HG03280 (cell line): ENCODE results near the gene ABL1.

ENCODE experiments used
- ATAC-seq: cut with Tn5 transposase; IDR thresholded peaks from one replicate; pipeline ENCODE4 v1.9.1; 2021; ENCODE audit warnings: mild to moderate bottlenecking, moderate library complexity; ENCODE audit not compliant: unreplicated experiment

Gene ABL1

DNA sequence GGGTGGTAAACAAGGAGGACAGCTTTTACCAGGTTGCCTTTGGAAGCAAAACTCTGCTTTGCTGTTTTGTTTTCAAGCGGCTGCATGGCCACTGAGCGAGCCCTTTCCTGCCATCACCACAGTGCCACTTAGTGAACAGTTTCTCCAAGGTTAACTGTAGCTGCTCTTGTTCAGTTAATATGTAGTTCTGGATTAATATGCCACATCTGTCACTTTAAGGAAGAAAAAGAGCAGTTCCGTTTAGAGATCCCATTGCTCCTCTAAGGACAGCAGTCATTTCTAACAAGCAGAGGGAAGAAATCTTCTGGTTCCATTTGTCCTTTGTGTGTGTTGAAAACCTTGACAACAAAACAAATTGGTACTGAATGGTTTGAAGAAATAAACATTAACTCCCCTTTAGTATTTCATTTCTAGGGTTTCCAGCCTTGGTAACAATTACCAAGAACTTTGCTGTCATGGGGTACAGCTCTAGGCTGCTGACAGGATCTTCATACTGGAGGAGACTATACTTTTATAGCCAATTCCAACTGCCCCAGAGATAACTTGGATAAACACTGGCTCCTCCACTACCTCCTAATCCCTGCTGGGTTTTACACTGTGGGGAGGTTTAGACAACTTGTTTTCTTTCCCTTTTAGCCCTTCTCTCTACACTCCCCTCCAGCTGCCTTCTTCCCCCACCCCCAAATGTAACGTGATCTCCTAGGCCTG lies 10.3 kb upstream of the ABL1 start:
- ATAC-seq = no peak

DNA sequence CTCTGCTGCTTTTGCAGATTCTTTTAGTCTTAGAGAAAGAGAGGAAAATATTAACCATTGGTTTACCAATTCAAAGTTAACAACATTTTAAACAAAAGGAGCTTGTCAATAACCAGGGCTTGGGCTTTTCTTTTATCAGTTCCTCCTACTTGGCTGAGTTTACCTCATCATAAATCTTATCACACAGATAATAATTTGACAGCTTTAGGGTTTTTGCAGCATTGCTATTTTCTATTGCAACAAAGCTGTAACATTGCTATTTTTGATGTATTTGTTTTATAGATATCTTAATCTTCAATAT lies 9.8 kb upstream of the ABL1 start:
- ATAC-seq = no peak

DNA sequence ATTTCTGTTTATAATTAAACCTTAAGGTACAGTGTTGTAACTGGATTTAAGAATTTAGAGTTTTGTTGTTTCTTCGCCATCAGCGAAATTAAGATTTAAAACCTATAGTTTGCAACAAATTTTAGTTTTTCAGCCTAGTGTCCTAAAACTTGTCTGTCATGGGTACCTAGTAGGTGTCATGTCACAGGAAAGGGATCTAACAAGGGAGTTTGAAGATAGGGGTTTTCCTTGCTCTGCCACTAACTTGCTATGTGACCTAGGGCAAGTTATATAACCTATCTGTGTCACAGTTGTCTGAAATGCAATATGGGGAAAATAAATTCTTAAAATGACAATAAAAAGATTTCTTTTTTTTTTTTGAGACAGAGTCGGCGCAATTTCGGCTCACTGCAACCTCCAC lies 9.2 kb upstream of the ABL1 start:
- ATAC-seq = no peak

DNA sequence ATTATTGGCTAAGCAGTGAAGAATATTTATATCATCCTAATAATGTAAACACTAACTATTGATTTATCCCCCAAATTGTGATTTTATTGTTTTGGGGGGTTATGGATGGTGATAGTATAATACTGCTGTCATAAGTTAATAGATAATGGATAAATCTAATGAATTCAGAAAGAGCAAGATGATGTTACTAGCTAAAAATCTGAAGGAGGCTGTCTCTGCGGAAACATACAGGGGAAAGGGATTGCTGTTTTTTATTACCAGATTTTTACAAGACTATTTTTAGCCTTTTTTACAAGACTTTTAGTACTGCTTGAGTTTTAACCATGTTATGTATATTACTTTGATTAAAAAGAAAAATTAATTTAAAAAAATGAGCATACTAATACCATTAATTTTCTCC lies 5.3 kb upstream of the ABL1 start:
- no peak for ATAC-seq

DNA sequence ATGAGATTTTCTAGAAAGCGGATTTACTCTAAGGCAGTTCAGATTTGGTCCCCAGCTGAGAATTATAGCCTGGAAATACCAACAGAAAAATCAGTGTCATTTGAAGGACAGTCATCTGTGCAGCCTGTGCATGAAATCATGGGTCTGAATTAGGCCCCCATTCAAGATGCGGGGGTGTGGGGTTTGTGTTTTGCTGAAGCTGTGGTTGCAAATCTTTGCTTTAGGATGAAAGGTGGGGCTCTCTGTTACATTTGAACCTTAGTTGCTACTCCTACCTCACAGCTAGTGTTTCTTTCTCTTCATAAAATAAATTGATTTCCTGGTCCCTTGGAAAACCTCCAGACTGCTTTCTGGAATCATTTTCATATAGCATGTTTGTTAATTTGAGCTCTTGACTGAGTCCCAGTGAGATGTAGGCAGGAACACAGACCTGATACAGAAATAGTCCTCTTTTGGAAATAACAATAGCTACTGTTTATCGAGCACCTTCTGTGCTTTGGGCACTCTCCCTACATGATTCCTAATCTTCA lies 4.8 kb upstream of the ABL1 start:
- no peak for ATAC-seq

DNA sequence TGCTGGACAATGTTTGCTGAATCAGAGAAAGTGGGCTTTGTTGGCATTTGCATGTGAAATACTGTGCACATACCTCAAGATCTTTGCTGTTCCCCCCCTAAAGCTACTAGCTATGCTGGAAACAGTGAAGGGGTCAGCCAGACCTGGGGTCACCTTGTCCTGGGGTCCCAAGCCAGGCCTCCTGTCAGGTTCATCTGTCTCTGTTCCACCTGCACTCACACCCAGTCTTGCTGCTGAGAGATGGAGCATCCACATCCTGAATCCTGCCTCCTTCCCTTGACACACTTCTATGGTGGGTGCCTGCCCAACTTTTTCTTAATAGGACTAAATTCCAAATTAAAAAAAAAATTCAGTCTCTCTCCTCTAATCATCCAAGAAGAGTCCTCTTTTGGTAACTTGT lies 4.0 kb upstream of the ABL1 start:
- no peak for ATAC-seq

DNA sequence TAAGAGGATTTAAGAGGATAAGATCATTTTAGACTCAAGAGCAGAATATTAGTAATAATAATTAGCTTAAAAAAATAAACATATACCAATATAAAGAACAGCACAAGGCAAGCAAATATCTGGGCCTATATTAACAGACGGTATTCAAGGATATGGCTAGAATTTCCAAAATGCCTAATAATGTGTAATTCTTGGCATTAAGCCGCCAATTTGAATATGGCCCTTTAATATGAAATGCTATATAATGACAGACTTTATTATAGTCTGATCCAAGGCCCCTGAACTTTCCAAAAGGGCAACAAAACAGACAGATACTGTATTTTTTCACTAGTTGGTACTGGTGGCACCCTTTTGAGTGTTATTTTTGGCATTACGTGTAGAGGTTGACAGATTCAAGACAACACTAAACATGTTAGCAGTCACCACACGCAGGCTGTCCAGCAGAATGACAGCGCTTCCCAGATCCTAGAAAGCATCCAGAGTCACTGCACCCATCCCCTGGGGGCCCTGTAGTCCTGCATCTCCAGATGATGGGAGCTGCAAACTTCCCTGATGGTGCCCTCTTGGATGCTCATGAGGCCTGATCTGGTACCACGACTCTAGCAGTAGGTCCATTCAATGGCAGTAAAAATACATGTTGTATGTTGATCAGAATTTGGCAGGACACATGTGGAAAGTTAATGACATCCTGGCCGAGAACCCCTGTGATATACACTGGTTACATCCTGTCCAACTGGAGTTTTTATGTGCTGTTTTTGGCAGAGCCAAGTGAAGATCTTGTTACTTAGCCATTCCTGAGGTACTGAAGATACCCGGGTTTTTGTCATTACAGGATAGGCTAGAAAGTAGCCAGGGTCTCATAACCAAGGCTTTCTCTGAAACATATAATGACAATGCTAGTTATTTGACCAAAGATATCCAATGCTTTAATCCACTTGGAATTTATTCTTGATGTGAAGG lies 1.7 kb upstream of the ABL1 start:
- no peak for ATAC-seq

DNA sequence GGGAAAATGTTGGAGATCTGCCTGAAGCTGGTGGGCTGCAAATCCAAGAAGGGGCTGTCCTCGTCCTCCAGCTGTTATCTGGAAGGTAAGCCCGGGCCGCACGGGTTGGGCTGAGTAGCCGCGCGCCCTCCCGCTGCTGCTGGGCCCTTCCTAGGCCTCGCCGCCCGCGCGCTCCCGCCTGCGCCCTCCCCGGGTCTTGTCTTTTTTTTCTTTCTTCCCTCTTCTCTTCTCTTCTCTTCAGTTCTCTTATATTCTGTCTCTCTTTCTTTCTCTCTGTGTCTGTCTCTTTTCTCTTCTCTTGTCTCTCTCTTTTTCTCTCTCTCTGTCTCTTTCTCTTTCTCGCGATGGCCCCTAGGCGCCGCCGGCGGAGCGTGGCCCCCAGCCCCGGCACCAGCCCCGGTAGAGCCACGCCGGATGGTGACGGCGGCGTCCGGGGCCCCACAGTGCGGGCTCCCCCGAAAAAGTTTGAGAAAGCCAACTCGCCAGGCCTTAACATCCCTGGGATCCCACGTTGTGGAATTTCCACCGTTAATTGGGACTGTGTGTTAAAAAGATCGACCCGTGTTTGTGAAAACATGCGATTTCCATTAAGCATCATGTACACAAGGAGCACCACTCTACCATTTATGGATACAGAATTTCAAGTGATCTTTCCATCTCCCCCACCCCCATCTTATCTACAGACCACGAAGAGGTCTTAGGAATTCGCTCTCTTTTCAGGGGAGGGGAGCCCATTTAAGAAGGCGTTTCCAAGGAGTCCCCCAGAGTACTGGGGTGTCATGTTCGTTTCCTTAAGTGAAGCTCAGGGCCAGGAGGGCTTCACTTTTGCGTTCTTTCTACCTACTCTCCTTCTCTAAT lies 616 bp downstream of the ABL1 start:
- peak; percentile 41 for ATAC-seq

DNA sequence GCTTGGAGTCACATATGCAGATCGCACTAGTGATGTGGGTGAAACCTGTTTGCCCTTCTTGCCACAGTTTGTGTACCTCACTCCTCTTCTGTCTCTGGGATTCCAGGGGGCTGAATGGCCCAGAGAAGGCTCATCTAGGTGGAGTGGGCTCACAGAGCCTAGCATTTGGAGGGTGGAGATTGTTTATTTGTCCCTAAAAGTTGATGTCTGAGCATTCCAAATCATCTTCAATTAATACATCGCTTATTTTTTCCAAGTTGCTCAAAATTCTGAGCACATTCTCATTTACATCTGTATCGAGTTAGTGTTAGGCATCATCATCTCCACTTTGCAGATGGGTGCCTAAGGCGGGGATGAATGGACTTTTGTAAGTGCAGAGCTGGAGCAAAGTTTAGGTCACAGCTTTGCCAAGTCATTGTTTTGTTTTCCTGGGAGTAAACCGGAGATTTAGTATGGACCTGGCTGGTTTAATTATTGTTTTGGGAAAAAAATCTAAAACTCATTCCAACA lies 2.0 kb downstream of the ABL1 start:
- ATAC-seq = no peak

DNA sequence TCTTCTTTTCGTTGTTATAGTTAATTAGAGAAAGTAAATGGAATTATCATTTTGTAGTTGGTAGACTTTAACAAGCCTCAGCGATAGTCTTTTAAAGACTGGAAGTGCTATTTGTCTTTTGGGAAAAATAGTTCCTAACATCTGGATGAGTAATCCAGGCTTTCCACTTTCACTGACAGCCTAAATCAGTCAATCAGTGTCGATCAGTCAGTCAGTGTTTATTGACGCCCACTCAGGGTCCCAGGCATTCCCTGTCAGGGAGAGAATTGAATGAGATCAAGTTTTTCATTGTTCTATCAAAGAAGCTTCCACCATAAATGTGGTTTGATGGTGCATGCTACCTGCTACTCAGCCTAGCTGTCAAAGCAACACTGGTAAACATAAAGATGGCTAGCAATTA lies 2.6 kb downstream of the ABL1 start:
- no peak for ATAC-seq

DNA sequence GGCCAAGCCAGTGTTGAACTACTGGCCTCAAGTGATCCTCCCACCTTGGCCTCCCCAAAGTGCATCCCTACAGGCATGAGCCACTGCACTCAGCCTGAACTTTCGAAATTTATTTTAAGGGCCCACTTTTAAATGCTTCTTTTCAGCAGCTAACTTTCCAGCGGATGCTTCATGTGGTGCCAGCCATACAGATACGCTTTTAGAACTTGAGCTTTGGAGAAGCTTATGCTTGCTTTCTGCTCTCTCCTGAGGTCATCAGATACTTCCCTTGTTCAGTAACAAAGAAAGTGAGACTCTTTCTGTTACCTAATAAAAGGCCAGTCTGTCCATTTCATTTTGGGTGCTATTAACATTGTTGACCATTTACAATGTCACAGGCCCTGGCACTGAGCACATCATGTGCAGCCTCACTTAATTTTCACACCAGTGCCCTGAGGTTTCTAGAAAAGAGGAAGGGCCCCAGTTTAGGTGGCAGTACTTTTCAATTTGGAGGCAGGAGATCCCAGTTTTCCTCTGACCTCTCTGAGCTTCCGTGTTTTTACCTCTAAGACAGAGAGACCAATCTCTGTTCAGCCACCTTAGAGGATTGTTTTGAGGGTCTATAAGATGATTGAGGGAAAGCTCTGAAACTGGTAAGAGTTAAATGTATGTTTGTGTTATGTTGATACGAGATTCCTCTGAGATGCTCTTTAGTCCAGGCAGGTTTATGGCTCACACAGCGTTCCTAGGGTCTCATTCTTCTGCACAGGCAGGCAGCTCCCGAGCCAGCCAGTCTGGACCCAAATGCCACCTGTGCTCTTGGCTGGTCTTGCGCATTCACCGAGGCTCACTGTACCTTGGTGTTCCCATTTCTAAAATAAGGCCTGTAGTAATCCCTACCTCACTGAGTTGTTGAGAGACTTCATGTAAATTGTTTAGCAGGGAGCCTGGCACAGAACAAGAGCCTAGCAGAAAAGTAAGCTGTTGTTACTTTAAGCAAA lies 4.4 kb downstream of the ABL1 start:
- no peak for ATAC-seq

DNA sequence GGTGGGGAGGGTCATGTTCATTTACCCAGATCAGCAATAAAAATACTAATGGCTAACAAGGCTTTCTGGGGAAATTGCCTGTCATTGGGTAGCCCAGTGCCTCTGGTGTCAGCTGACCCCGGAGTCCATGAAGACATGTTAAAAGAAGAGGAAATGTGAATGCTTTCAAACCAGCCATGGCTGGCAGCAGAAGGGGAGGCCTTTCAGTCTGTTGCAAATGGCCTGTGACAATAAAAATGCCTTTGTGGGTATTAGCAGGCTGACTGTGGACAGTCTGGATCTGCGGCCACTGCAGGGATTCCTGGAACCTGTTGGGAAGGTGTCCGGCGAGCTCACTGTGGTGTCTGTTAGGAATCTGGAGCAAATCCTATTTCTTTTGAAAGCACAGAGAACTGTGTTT lies 7.5 kb downstream of the ABL1 start:
- no peak for ATAC-seq

DNA sequence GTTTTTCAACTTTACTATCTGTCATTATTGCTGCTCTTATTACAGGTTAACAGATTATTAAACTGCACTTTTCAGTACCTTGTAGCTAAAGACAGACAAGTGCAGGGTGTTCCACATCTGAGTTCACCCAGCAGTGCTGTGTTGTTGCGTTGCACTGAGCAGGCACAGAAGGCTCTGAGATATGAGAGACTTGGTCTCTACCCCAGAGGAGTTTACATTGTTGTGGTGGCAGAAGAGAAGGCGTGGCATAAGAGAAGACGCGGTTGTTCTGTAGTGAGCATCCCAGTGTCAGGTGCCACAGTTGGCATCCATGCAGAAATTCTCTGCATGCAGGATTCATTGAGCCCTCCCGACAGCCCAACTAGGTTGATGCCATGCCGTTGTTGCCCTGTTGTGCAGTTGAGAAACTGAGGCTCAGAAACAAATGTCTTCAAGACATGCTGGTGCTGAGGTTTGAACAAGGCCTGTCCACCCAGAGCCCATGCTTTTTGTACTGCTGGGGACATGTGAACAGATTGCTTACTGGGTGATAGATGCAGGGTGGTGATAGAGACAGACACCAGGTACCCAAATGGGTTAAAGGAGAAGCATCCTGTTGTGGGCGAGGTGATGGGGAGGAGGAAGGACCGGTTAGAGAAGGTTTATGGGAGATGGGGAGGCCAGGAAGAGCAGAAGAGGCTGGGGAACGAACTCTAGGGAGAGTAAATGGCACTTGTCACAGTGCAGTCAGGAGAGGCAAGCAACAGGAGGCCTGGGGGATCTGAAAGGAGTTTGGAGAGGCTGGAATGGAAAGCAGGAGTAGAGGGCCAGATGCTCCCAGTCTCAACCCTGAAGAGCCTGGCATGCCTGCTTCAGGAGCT lies 8.2 kb downstream of the ABL1 start:
- ATAC-seq = no peak

DNA sequence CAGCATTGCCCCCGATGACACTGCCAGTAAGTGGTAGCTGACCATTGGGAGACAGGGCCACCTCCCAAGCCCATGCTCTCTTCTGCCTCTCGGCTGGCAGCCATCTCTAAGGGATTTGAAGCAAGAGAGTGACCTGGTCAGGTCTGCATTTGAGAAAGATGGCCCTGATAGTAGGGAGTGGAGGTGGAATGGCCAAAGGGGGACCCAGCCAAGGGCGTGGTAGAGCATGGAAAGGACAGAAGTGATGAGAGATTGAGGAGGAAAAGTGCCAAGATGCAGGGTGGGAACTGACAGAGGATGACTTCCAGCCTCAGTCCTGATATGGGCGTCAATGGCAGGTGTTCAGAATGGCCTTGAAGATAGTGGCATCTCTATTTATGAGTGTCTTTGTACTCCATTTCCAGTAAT lies 9.0 kb downstream of the ABL1 start:
- no peak for ATAC-seq

DNA sequence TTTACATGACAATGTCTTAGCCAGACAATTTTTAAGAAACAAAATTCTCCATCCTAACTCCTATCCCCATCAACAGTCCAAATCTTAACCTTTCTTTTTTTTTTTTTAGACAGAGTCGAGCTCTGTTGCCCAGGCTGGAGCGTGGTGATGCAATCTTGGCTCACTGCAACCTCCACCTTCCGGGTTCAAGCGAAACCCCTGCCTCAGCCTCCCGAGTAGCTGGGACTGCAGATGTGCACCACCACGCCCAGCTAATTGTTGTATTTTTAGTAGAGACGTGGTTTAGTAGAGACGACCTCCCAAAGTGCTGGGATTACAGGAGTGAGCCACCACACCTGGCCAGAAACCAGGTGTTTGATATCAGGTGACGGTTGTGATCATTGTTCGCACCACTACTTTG lies 10.2 kb downstream of the ABL1 start:
- no peak for ATAC-seq

DNA sequence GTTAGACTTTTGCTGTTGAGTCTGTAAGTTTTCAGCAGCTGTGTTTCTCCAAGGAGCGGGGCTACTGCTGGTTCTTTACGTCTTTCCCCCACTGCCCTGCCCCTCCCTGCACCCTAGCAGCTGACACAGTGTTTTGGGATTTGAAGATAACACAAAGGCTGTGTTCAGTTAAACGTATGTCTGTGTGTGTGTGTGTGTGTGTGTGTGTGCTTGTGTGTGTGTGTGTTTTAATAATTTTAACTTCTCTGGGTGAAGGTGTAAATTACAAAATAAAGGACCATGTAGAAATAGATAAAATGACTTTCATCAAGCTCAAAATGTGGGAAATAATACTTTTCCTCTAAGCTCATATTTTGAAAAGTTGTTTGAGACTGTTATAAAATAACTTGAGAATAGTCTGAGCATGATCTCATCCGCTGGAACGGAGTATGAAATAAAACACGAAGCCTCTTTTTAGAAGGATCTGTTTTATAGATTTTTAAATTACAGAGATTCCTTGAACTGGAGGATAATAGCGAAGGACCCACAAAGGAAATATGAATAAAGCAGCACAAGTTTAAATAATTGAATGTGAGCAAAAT lies 10.9 kb downstream of the ABL1 start:
- no peak for ATAC-seq

DNA sequence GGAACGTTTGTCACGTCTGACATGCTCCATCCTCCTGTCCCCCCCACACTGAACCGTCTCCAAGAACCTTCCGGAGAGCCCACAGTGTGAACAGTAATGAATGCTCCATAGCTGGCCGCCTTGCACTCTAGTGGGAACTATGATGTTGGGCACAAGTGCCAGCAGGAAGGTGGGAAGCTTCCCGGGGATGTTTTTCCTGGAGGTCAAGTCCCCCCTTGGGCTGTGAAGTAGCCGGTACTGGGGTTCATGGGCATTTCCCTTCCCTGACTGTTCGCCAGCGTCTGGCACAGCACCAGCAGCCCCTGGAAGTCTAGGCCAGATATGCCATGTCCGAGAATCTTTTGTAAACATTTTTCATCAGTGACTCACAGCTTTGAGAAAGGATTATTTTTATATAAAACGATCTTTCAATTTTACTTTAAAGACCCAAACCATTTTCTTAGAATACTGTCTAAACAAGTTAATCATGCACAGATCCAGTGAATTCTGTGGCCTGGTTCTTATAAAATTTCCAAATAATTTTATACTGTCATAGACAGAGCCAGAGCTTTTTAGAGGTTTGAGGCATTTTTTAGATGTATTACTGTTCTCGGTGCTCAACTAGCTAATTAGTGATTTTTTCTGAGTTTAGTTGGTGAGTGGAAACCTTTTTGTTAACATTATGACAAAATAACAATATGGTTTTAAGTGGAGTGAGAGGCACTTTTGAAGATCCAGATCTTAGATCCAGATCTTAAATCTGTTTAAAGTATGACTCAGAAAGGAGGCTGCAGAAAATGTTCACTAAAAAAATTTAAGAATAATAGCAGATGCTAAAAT lies 11.6 kb downstream of the ABL1 start:
- ATAC-seq = no peak
